Esophagus squamous epithelium (tissue), 5 donors: ENCODE measurements around the gene RBM20. TPM values are rescaled to one million over a fixed set of nuclear protein-coding genes. Genes with fewer than 3 reads are reported as not detected.
"Not testable (repeated sequence)": the region's sequence is repeated elsewhere in the genome, so short reads cannot be mapped to it uniquely, and the experiment has no call there.

ENCODE experiments used
- DNase-seq: peaks from one replicate; lab custom pipeline; 2025; lab: John Stamatoyannopoulos, UW
- H3K27ac ChIP-seq, 4 donors: fragments of 200-600 bp; sonication (generic); one replicate each; pipeline ENCODE4 v1.5.1; 2016 to 2019; ENCODE audit warnings: mild to moderate bottlenecking in 1 of 4
- H3K27me3 ChIP-seq, 4 donors: fragments of 200-600 bp; sonication (generic); 1 replicate in 3 of 4; 2 replicates in 1 of 4; pipeline versions ENCODE4 v1.5.1 to v1.6.0; 2017 to 2021; ENCODE audit warnings: antibody characterized with exemption in 1 of 4
- H3K36me3 ChIP-seq, 3 donors: fragments of 200-600 bp; sonication (generic); one replicate each; pipeline ENCODE4 v1.5.1; 2016 to 2019
- H3K4me1 ChIP-seq, 3 donors: fragments of 200-600 bp; sonication (generic); one replicate each; pipeline ENCODE4 v1.5.1; 2017 to 2019
- H3K4me3 ChIP-seq, 4 donors: fragments of 200-600 bp; sonication (generic); 1 replicate in 3 of 4; 2 replicates in 1 of 4; pipeline ENCODE4 v1.5.1; 2016 to 2019; ENCODE audit warnings: mild to moderate bottlenecking in 2 of 4, moderate library complexity in 1 of 4
- H3K9me3 ChIP-seq, 3 donors: fragments of 200-600 bp; sonication (generic); one replicate each; pipeline ENCODE4 v1.5.1; 2016 to 2019
- POLR2A ChIP-seq, 4 donors: fragments of 450-650 bp; IDR thresholded peaks; one replicate each; pipeline ENCODE4 v1.6.1; 2017; ENCODE audit warnings: antibody characterized with exemption in 4 of 4, mild to moderate bottlenecking in 4 of 4, moderate library complexity in 3 of 4
- WGBS, 2 donors: methylation state at CpG; one replicate each; pipeline ENCODE4 v1.1.5; 2018; 5-methylcytosine and 5-hydroxymethylcytosine counted together
- intact Hi-C: fragments of 100-400 bp; cut with DNase I; formaldehyde crosslinking; loops from one replicate; pipeline ENCODE4 v1.15.0; 2022
- total RNA-seq, 4 donors: library from RNA; depleted of rRNA; stranded (reverse); fragments of >200 nt; gene quantifications; one replicate each; pipeline ENCODE4 v1.1.0, GENCODE V29; 2016
- TF ChIP-seq, protein P1 (sequence below), 6 experiments: fragments of 450-650 bp in 4 of 6; fragments of 200-600 bp in 2 of 6; sonication (generic) in 2 of 6; IDR thresholded peaks; one replicate each; pipeline ENCODE4 v1.5.1; 2016 to 2019; ENCODE audit warnings: antibody characterized with exemption in 6 of 6, mild to moderate bottlenecking in 4 of 6, moderate library complexity in 4 of 6
- donor health status: DM: yes; HTN: yes; CAD: no.

The RBM20 gene
- total RNA-seq, 4 donors from 2014 or later = 2.1 to 10.3 (median 3.7) TPM

DNA sequence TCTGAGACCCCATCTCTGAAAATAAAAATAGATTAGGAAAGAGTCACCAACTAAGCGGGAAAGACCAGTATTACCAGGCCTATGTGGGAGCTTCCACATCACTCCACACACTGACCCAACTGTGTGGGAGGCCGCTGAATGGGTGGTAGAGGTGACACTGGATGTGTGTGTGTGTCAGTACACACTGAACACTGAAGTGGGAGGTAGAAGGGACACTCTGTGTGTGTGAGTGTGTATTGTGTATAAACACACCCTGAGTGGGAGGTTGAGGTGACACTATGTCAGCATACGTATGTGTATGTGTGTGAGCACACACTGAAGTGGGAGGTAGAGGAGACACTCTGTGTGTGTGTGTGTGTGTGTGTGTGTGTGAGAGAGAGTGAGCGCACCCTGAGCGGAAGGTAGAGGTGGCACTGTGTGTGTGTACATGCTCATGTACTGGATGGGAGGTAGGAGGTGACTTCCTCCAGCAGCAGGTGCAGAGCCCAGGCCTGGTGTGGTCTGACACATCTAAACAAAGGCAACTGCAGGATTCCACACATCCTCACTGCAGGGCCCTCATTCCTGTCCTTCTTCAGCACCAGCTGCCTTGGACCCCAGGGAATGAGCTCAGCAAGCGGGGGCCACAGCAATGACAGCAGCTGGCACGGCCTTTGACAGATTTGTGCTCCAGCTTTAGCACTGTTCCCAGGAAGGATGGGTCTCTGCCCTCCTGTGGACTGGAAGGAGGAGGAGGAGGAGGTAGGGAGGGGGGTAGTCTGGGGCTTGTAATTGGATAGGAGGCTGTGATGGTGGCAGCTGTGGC, 26.5 kb upstream of the RBM20 start:
- H3K4me3 ChIP-seq = no peak overlapping the region
- intact Hi-C loops = loop anchor here (10.0 kb wide), 2 partner anchors 127 to 287 kb away; no protein-coding TSS in a partner anchor
- H3K27ac ChIP-seq = no peak overlapping the region
- WGBS, 2 donors = 90 to 95% methylated on average over 5 of the region's 7 CpGs
- DNase-seq = no peak
- no peaks in the 10 kb centered on the region for H3K36me3 ChIP-seq
- no peak for TF ChIP-seq POLR2A (IDR thresholded peaks at IDR 0.05)
- no peaks in the 10 kb centered on the region for H3K27me3 ChIP-seq
- H3K4me1 ChIP-seq = no peaks in the 10 kb centered on the region
- H3K9me3 ChIP-seq = no peaks in the 10 kb centered on the region

DNA sequence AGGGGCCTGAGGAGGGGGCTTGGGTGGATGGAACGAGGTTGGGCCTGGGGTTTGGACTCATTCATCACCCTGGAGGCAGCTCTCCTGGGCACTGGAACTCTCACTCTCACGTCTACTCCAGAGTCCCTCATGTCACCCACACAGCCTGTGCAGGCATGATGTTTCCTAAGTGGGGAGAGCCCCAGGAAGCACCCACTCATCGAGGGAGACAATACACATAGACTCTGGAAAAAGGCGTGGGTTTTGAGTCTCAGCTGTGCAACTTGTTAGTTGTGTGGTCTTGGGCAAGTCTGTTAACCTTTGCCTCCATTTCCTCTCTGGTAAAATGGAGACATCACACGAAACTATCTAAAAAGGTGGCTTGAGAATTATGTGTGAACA, 25.9 kb upstream of the RBM20 start:
- H3K27ac ChIP-seq = no peak overlapping the region
- 47 to 70% methylated on average over 4 to 5 of the region's 5 CpGs for WGBS, 2 donors
- no peak for DNase-seq
- no peak overlapping the region for H3K4me3 ChIP-seq
- TF ChIP-seq, protein P1, sequence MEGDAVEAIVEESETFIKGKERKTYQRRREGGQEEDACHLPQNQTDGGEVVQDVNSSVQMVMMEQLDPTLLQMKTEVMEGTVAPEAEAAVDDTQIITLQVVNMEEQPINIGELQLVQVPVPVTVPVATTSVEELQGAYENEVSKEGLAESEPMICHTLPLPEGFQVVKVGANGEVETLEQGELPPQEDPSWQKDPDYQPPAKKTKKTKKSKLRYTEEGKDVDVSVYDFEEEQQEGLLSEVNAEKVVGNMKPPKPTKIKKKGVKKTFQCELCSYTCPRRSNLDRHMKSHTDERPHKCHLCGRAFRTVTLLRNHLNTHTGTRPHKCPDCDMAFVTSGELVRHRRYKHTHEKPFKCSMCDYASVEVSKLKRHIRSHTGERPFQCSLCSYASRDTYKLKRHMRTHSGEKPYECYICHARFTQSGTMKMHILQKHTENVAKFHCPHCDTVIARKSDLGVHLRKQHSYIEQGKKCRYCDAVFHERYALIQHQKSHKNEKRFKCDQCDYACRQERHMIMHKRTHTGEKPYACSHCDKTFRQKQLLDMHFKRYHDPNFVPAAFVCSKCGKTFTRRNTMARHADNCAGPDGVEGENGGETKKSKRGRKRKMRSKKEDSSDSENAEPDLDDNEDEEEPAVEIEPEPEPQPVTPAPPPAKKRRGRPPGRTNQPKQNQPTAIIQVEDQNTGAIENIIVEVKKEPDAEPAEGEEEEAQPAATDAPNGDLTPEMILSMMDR (IDR thresholded peaks at IDR 0.05) = no peak
- TF ChIP-seq POLR2A (IDR thresholded peaks at IDR 0.05) = no peak
- no peaks in the 10 kb centered on the region for H3K27me3 ChIP-seq
- H3K4me1 ChIP-seq = no peaks in the 10 kb centered on the region
- intact Hi-C loops = loop anchor here (10.0 kb wide), 2 partner anchors 127 to 287 kb away; no protein-coding TSS in a partner anchor
- no peaks in the 10 kb centered on the region for H3K9me3 ChIP-seq
- no peaks in the 10 kb centered on the region for H3K36me3 ChIP-seq

DNA sequence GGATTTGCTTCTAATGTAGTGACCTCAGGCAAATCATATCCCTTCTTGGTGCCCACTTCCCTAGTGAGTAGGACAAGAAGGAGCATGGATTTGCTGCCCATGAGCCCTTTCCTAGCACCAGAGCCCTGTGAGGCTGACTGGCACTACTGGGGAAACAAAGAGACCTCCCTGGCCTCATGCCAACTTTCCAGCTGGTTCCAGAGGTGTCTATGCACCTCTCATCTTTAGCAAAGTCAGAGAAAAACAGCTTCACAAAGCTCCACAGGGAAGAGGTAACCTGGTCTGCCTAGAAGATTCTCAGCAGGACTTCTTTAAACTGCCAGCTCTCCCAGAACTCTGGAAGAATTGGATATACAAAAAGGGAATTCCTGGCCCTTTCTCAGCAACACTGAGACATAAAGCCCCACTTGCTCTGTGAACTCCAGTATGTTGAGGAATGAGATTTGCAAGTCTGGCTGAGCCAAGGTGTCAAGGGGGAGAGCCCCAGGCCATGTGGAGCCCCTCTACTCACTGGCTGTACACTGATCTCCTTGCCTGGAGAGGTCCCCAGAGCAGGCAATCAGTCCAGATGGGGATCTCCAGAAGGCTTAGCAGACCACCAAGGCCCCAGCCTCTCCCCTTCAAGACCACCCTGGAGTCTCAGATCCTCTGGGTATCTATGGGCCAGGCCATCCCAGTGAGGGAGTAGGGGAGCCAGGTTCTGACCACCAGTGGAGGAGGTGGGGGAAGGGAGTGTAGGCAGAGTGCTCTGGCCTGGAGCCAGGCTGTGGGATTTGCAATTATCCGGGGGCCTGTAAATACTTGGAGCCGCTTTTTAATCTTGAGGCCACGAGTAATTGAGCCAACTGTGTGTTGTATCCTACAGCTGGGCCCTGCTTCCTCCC, 24.4 kb upstream of the RBM20 start:
- DNase-seq = no peak
- no peak overlapping the region for H3K27ac ChIP-seq
- intact Hi-C loops = loop anchor here (10.0 kb wide), 2 partner anchors 125 to 285 kb away; no protein-coding TSS in a partner anchor
- H3K36me3 ChIP-seq = no peaks in the 10 kb centered on the region
- H3K4me3 ChIP-seq = no peak overlapping the region
- no peaks in the 10 kb centered on the region for H3K4me1 ChIP-seq
- 54 to 63% methylated on average over 3 of the region's 3 CpGs for WGBS, 2 donors
- no peaks in the 10 kb centered on the region for H3K9me3 ChIP-seq
- no peak for TF ChIP-seq POLR2A (IDR thresholded peaks at IDR 0.05)
- TF ChIP-seq, protein P1 (IDR thresholded peaks at IDR 0.05) = no peak
- no peaks in the 10 kb centered on the region for H3K27me3 ChIP-seq

DNA sequence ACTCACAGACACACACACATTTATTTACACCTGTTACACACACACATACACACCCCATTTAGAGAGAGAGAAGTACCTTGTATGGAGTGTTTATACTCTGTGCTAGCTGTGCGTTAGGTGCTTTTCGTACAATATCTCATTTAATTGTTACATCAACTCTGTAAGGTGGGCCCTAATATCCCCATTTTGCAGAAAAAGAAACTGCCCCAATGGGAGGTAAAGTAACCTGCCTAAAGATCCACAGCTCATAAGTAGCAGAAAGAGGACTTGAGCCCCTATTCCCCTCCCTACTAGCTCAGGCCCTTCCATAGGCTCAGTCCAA, 23.8 kb upstream of the RBM20 start:
- Histone ChIP-seq H3K27me3 (no peaks in the 10 kb centered on the region), H3K9me3 (no peaks in the 10 kb centered on the region), H3K4me1 (no peaks in the 10 kb centered on the region), H3K36me3 (no peaks in the 10 kb centered on the region), H3K4me3 (no peak overlapping the region), H3K27ac (no peak overlapping the region)
- no peak for DNase-seq
- WGBS, 2 donors = 92 to 100% methylated on average over 2 of the region's 2 CpGs
- TF ChIP-seq, protein P1 (IDR thresholded peaks at IDR 0.05) = no peak
- no peak for TF ChIP-seq POLR2A (IDR thresholded peaks at IDR 0.05)
- intact Hi-C loops = no loop called here

DNA sequence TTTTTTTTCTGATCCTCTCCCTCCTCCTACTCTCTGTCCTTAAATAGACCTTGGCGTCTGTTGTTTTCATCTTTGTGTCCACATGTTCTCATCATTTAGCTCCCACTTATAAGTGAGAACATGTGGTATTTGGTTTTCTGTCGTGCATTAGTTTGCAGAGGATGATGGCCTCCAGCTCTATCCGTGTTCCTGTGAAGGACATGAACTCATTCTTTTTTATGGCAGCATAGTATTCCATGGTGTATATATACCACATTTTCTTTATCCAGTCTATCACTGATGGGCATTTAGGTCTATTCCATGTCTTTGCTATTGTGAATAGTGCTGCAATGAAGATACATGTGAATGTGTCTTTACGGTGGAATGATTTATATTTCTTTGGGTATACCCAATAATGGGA, 20.8 kb upstream of the RBM20 start:
- H3K27ac ChIP-seq, H3K9me3 ChIP-seq, H3K27me3 ChIP-seq, DNase-seq, intact Hi-C loops, H3K4me3 ChIP-seq, H3K36me3 ChIP-seq, H3K4me1 ChIP-seq: not testable (repeated sequence)
- 82 to 91% methylated on average over 4 of the region's 4 CpGs for WGBS, 2 donors
